AML-193 (cell line): ENCODE results near the gene TMEM120B.
A peak's percentile ranks its signal among the peaks of the same experiment; 100 is the strongest.

Source experiments
- DNase-seq, 2 experiments: peaks; one replicate each; lab custom pipeline; 2025; lab: John Stamatoyannopoulos, UW

TMEM120B gene

DNA sequence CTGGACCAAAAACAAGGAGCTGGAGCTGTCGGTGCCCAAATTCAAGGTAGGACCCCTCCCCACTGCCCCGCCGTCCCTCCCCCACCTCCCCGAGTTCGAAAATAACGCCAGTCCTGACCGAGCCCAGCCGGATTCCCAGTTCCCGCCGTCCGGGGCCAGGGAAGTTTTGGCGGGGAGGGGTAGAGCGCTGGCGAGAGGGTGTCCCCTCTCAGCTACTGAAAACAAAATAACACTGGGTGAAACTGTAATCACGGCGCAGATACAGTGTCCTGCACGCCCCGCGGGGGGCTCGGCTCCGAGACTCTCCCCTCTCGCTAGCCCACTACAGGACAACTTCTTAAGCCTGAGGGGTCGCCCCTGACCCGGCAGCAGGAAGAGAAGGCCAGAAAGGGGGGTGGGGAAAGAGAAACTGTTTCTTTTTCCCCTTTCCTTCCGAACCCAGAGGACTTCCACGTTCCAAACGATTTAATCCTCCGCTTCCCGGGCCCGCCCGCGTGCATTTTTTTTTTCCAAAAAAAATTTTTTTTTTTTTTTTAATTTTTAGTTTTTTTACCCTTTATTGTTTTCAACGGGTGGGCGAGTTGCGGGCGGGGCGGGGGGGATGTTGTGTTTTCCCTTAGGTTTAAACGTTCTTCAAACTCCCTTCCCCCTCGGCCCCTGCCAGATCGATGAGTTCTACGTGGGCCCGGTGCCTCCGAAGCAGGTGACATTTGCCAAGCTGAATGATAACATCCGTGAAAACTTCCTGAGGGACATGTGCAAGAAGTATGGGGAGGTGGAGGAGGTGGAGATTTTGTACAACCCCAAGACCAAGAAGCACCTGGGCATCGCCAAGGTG lies 92.8 kb downstream of the TMEM120B start:
- DNase-seq = no peak

DNA sequence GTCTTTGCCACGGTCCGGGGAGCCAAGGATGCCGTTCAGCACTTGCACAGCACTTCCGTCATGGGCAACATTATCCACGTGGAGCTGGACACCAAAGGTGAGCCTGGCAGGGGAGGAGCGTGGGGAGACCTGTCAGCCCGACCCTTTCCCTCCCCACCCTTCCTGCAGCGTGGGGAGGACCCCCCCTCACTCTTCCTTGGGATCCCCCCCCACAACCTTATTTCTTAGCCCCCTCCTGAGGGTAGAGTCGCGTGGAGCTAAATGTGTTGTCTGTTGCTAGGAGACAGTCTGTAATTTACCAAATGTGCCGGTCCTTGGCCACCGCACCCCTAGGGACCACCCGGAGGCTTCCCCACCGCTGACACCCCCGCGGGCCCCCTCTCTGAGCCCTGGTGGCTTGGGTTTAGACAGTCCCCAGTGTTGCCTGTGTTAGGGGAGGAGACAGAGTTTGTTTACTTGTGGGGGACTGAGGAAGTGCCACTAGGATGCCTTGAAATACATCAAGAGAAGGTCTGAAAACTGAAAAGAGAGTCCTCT lies 93.5 kb downstream of the TMEM120B start:
- peak in 1 of 2 experiments; percentile 20 for DNase-seq

DNA sequence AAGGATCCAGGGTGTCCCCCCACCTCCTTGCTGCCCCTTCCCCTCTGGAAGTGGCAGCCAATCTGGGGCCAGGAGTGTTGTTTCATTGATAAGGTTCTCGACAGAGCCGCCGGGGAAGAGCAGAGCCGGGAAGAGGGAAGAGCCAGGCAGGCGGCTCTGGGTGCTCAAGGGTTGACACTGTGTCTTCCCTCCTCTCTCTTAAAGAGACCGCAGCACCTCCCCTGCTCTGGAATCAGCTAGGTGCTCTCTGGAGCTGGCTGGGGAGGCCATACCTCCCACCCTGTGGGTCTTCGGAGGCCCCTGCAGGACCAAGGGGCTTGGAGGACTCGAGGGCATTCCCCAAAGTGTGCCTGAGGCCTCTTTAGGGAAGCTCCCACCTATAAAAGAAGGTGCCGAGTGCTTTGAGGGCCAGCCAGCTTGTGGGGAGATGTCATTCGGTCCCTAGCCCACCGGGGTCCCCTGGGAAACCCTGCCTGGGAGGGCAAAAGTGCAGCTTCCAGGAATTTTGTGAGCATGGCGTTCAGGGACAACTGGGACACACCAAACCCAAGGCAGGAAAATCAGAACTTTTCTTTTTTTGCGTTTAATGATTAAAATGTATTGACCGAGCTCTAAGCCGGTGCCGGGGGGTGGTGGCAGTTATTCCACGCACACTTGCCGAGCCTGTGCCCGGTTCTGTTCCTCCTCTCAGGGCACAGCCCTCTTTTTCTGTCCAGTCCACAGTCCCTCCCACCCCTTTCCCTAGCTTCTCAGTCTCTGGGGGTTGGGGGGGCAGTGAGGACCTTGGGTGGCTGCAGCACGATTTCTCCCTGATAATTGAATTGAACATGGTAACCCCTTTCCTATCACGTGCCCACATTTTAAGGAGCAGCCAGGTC lies 94.2 kb downstream of the TMEM120B start:
- peak in 1 of 2 experiments; percentile 13 for DNase-seq

DNA sequence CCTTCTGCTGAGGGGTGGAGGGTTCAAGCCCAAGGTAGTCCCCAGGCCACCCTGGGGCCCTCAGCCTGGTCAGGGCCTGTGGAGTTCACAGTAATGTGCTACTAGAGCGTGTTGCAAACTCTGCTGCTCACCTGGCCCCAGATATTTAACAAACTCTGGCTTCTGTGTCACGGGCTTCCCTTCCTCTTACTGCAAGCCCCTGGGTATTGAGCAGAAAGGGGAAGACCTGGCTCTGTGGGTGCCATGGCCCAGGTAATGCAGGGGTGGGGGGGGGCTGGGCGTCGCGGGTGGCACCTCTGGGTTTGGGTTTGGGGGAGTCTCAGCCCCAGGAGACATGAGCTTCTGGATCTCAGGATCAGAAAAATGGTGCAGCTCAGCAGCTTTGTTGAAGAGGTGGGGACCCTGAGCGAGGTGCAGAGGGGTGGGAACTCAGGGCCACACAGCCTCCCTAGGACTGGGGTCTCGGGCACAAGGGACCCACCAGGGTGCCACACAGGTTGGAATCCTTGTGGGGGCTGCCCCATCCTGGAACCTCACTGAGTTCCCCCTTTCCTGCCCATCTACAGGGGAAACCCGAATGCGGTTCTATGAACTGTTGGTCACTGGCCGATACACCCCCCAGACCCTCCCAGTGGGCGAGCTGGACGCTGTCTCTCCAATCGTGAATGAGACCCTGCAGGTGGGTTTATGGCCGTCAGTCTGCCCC lies 95.2 kb downstream of the TMEM120B start:
- DNase-seq = no peak

DNA sequence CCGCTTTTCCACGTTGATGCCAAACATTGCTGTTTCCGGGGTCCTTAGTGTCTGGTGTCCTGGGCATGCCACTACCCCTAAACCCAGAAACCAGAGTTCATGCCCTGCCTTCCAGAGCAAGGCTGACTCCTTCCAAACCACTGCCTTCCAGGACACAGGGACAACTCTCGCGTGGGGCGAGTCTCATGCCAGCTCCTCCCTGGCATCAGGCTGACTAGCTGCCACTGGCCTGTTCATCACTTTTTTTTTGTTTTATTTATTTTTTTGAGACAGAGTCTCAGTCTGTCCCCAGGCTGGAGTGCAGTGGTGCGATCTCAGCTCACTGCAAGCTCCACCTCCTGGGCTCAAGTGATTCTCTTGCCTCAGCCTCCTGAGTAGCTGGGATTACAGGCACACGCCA lies 96.1 kb downstream of the TMEM120B start:
- no peak for DNase-seq

DNA sequence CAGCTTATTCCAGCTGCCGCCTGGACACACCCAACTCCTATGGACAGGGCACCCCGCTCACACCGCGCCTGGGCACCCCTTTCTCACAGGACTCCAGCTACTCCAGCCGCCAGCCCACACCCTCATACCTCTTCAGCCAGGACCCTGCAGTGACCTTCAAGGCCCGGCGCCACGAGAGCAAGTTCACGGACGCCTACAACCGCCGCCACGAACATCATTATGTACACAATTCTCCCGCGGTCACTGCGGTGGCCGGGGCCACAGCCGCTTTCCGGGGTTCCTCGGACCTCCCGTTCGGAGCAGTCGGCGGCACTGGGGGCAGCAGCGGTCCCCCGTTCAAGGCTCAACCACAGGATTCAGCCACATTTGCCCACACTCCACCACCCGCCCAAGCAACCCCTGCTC lies 97.2 kb downstream of the TMEM120B start:
- no peak for DNase-seq

DNA sequence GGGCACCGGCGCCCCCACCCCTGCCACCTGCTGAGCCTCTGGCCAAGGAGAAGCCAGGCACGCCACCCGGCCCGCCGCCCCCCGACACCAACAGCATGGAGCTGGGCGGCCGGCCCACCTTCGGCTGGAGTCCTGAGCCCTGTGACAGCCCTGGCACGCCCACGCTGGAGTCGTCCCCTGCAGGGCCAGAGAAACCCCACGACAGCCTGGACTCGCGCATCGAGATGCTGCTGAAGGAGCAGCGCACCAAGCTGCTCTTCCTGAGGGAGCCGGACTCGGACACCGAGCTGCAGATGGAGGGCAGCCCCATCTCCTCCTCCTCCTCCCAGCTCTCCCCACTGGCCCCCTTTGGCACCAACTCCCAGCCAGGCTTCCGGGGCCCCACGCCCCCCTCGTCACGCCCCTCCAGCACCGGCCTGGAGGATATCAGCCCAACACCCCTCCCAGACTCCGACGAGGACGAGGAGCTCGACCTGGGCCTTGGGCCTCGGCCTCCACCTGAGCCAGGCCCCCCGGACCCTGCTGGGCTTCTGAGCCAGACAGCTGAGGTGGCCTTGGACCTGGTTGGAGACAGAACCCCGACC lies 97.8 kb downstream of the TMEM120B start:
- no peak for DNase-seq

DNA sequence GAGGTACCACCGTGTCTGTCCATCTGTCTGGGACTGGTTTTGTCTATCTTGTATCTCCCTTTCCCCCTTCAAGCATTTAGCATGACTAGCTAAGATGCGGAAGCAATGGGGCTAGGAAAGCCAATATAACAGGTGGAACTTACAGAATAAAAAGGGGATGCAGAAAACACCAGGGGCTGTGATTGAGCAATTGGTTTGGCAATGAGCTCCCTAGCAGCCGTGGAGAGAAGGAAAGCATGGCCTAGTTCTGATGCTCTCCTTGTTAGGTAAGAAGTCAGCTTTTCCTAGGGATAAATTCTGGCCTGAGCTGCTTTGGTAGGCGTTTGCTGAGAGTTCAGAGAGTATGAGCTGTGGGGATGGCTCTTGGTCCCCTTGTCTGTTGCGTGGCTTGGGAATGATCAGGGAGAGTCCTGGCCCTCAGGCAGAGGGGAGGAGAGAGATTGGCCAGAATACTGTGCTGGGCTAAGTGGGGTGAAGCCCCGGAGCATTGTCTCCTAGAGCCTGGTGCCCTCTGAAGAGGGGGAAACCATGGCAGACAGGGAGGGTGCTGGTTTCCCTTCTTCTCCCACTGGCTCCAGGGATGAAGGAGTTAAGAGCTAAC lies 98.4 kb downstream of the TMEM120B start:
- no peak for DNase-seq

DNA sequence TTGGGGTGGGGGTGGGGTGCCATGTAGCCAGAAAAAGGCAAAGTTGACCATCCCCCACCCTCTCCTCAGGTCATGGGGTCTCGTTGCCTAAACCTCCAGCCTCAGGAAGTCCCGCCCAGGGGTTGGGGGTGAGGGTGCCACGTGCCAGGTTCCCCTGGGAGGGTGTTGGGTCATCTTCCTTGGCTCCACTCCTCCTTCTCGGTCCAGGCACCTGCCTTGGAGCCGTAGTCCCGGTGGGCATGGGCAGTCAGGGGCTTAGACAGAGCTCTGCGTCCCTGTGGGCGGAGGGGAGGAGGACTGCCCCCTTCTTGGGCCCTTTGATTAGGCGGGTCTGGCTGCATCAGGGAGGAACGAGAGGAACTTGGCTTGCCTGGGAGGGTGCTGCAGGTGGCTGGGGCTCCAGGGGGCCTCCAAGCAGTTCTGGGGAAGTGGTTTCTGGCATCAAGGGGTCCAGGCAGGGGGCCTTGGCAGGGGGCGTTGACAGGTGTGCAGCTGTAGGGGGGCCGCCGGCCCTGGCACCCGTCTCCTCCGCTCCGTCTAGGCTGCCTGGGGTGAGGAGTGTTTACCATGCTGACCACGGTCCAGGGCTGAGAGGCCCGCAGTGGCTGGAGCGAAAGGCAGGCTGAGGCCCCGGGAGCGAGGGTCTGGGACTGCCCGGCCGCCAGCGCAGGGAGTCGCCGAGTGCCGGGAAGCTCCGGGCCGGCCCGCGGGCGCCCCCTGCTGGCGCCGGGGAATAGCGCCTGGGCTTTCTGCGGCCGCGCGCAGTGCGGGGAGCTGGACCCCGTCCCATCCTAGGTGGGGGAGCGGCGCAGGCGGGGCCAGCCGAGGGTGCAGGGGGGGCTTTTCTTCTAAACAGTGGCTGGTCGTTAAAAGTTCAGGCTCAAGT lies 99.1 kb downstream of the TMEM120B start:
- peak; percentile 51 to 69 for DNase-seq

DNA sequence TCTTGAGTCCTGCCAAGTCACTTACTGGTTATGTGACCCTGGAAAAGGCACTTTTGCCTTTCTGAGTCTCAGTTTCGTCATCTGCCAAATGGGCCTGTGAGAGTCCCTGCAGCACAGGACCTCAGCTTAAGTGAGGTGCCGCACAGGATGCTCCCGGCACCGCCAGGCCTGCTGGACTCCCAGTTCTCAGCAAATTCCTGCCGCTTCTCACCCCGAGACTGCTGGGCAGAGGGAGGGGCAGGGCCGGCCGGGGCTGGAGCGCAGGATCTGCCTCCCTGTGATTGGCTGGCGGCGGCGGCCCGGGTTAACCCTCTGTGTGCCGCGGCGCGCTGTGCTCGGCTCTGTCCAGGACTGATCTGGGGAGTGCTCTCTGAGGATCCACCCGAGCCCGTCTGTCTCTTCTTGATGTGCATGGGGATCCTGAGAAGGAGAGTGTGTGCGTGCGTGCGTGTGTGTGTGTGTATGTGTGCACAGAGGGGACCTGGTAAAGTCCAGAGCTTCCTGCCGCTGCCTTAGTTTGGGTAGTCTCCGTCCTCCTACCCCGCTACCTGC lies 99.8 kb downstream of the TMEM120B start:
- peak in 1 of 2 experiments; percentile 10 for DNase-seq

DNA sequence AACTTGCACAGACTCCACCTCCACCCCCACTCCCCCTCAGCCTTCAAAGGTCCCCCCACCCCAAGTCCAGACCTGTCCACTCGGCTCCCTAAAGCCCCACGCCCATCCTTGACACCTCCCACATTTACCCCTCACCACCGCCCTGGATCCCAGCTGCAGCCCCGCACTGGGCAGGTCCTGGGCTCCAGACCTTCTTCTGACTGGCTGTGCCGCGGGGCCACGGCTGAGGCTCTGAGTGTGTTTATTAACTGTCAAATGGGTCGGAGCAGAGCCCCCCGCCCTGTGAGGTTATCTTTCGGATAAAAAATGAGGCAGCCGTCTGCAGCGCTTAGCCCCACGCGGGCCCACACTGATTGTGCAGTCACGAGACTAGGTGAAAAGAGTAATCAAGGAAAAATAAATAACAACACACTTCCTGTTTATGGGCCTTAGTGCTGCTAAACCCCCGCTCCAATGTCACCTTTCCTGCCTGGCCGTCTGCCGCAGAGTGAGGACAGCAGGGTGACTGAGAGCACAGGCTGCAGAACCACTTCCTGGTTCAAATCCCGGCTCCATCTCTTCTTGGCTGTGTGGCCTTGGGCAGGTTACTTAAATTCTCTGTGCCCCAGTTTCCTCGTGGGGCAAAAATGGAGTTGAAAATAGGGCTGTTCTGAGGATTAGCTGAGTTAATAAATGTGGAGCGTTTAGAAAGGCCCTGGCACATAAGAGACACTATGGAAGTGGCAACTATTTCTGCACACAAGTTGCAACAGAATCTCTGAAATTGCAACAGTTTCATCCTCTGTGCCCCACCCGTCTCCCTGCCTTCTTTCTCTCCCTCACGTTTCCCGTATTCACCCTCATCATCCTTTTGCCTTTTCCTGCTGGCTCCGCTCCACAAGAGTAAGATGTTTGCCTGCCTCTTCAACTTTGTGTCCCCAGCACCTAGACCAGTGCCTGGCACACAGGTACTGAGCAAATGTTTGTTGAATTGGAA lies 100.7 kb downstream of the TMEM120B start:
- DNase-seq = peak; percentile 22 to 25

DNA sequence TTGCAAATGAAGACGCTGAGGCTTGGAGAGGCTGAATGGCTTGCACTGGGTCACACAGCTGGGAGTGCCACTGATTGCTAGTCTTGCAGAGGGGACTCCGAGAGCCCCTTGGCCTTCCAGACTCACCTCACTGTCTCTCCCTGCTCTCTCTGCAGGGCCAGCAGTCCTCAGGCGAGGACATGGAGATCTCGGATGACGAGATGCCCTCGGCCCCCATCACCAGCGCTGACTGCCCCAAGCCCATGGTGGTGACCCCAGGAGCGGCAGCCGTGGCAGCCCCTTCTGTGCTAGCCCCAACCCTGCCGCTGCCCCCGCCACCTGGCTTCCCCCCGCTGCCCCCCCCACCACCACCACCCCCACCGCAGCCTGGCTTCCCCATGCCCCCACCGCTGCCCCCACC lies 101.4 kb downstream of the TMEM120B start:
- no peak for DNase-seq

DNA sequence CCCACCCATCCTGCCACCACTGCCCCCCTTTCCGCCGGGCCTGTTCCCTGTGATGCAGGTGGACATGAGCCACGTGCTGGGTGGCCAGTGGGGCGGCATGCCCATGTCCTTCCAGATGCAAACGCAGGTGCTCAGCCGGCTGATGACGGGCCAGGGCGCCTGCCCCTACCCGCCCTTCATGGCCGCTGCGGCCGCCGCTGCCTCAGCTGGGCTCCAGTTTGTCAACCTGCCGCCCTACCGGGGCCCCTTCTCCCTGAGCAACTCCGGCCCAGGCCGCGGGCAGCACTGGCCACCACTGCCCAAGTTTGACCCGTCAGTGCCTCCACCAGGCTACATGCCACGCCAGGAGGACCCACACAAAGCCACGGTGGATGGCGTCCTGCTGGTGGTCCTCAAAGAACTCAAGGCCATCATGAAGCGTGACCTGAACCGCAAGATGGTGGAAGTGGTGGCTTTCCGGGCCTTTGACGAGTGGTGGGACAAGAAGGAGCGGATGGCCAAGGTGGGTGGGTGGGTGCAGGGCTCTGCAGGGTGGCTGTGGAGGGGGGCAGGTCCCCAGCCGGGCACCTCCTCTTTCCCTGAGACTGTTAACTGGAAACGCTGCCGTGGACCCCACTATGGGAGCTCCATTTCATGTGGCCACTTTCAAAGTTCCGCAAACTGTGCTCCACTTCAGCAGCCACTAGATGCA lies 102.0 kb downstream of the TMEM120B start:
- no peak for DNase-seq

DNA sequence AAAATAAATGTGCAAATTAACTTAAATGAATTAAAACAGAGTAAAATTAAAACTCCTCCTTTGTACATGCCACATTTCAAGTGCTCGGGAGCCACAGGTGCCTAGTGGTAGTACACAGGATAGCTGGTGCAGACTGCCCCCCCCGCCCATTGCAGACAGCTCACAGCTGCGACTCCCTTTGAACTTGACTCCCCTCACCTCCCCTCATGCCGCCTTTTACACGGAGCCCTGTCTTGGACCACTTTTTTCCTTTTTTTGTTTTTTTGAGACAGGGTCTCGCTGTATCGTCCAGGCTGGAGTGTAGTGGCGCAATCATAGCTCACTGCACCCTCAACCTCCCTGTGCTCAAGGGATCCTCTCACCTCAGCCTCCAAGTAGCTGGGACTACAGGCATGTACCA lies 102.7 kb downstream of the TMEM120B start:
- no peak for DNase-seq

DNA sequence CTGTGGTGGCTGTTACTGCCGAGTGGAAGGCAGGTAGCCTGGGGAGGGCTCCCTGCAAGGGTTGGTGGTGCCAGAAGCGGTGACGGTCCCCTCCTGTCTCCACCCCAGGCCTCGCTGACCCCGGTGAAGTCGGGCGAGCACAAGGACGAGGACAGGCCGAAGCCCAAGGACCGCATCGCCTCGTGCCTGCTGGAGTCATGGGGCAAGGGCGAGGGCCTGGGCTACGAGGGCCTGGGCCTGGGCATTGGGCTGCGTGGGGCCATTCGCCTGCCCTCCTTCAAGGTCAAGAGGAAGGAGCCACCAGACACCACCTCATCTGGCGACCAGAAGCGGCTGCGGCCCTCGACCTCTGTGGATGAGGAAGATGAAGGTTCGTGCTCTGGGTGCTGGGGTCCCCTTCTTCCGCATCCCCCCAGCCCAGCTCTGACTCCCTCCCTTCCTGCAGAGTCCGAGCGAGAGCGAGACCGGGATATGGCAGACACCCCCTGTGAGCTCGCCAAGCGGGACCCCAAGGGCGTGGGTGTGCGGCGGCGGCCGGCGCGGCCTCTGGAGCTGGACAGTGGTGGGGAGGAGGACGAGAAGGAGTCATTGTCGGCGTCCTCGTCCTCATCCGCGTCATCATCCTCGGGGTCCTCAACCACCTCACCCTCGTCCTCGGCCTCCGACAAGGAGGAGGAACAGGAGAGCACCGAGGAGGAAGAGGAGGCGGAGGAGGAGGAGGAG lies 104.5 kb downstream of the TMEM120B start:
- DNase-seq = no peak

DNA sequence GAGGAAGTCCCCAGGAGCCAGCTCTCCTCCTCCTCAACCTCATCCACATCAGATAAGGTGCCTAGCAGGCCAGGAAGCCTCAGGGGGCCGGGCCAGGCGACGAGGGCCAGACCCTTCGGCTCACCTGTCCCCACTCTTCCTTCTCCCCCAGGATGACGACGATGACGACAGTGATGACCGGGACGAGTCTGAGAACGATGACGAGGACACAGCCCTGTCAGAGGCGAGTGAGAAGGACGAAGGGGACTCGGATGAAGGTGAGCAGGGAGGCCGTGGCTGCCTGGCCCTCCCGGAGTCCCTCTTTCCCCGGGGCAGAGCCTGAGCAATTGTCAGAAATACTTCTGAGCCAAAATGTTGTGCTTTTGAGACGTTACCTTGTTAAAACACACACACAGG lies 105.1 kb downstream of the TMEM120B start:
- no peak for DNase-seq

DNA sequence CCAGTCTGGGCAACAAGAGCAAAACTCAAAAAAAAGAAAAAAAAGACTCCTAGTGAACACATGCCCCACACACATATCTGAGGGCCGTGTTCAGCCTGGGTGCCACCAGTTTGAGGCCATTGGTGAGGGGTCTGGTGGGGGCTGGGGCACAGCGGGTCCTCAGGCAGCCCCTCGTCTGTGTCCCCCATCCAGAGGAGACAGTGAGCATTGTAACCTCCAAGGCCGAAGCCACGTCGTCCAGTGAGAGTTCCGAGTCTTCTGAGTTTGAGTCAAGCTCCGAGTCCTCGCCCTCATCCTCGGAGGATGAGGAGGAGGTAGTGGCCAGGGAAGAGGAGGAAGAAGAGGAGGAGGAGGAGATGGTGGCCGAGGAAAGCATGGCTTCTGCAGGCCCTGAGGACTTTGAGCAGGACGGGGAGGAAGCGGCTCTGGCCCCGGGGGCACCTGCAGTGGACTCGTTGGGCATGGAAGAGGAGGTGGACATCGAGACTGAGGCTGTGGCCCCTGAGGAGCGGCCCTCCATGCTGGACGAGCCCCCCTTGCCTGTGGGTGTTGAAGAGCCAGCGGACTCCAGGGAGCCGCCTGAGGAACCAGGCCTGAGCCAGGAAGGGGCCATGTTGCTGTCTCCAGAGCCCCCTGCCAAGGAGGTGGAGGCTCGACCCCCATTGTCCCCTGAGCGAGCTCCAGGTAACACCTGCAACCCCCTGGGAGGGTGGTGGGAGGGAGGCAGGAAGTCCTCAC lies 106.8 kb downstream of the TMEM120B start:
- DNase-seq = no peak
